KG1 (cell line): ENCODE results near the gene NPPA.
A peak's percentile ranks its signal among the peaks of the same experiment; 100 is the strongest.
"Not testable (repeated sequence)": the region's sequence is repeated elsewhere in the genome, so short reads cannot be mapped to it uniquely, and the experiment has no call there.

ENCODE experiments used
- DNase-seq: peaks from one replicate; lab custom pipeline; 2025; lab: John Stamatoyannopoulos, UW

NPPA gene

DNA sequence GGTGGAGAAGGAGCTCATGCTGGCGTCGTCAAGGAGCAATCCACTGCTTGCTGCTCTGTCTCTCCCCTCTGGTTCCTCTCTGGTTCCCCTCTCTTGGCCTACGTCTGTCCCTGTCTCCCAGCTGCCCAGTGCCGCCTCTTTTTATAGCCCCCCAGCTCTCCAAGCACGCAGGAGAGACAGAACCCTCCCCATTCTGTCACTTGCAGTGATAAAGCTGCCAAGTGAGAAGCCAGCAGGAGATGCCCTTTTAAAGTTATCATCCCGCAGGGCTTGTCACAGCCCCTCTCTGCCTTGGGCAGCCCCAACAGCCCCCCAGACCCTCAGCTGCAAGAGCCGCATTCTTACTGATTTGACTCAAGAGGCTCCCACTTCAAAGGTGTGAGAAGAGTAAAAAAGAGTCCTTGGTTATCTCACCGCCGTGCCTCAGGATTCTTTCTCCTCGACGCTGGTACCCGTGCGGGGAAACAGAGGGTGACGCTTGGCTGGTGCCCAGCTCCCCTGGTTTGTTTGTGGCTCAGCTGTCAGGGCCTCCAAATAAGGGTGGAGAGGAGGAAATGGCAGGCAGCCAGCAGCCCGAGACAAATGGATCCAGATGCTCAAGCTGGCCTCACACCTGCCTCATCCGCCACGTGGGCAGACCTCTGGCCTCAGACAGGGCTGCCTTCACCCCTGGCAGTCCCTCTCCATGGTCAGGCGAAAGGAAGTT lies at the start of gene NPPA:
Gene NPPA, minus strand, starts transcription at position 117 of the 706 bp plus-strand sequence. Its CDS starts 99 bp downstream, at position 18.
- DNase-seq, result no peak

DNA sequence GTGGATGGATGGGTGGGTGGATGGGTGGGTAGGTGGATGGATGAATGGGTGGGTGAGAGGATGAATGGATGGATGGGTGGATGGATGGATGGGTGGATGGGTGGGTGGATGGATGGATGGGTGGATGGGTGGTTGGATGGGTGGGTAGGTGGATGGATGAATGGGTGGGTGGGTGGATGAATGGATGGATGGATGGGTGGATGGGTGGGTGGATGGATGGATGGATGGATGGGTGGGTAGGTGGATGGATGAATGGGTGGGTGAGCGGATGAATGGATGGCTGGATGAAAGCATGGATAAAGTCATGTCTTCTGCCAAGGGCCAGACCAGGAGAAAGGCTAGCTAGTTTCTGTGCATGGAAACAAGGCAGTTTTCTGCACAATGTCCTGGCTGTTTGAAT lies 46.9 kb upstream of the NPPA start:
- DNase-seq, result not testable (repeated sequence)

DNA sequence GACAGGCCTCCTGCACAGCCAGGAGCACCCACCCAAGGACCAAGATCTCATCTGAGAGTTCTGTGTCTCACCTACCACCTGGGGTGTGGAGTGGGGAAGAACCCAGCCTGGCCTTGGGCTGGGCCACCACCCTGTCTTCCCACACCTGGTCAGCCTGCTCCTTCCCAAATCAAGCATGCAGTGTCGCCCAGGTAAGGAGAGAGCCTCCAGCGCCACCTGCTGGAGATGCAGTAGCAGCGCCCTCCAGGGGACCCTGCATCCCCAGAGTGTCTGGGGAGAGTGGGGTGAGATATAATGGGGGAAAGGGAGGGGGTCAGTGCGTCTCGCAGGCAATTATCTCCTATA lies 46.3 kb upstream of the NPPA start:
- peak; percentile 21 for DNase-seq

DNA sequence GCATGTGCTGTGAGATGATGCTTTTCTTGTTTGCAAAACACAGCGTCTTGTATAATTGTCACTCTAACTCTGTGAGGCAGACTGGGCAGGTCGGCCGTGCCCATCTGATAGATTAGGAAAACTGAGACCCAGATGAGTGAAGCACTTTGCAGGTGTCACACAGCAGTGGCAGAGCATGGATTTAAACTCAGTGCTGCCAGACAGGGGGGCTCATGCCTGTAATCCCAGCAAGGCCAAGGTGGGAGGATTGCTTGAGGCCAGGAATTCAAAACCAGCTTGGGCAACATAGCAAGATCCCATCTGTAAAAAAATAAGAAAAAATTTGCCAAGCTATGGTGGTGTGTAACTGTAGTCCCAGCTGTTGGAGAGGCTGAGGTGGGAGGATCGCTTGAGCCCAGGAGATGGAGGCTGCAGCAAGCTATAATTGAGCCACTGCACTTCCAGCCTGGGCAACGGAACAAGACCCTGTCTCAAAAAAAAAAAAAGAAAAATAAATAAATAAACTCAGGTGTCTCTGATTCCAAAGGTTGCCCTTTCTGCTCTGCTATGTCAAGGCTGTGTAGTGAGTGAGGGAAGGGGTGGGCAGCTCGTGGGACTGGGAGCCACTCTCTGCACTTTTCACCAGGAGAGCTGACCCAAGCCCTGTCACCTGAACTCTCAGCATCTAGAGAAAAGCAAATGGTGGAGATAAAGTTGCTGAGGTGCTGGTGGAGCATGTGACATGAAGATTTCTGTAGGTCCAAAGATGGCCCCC lies 44.0 kb upstream of the NPPA start:
- no peak for DNase-seq

DNA sequence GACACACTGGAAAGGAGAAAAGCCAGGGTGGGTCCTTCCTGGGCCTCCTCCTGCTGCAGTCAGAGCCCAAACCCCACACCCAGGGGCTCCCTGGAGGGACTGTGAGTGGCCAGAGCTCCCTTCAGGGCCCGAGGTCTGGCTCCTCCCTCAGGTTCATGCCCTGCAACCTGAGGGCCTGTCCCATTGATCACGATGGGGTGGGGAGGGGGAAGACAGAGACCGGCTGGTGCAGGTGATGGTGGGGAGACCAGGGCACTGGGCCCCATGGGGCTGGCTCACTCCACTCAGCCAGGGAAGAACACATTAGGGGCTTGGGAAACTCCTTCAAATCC lies 41.3 kb upstream of the NPPA start:
- no peak for DNase-seq

DNA sequence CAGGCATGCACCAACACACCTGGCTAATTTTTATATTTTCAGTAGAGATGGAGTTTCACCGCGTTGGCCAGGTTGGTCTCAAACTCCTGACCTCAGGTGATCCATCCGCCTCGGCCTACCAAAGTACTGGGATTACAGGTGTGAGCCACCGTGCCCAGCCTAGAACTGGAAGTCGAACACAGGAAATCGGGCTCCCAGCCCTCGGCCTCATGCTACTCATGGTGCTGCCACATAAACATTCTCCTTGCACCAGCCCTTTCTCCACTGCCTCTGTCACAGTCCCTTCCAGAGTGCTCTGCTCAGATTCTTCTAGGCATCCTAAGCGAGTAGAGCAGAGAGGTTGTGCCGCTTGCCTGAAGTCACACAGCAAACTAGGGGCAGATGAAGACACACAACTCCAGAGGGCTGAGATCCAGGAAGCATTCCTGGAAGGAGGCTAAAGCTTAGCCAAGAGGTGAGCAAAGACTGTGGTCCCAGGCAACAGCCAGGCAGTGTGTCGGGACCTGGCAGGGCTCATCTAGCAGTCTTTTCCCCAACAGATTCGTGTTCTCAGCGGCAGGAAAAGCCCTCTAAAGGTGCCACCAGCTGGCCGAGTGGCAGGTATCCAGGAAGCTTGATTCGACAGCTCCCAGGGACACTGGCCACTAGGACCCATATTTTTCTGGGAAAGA lies 40.8 kb upstream of the NPPA start:
- DNase-seq, result no peak

DNA sequence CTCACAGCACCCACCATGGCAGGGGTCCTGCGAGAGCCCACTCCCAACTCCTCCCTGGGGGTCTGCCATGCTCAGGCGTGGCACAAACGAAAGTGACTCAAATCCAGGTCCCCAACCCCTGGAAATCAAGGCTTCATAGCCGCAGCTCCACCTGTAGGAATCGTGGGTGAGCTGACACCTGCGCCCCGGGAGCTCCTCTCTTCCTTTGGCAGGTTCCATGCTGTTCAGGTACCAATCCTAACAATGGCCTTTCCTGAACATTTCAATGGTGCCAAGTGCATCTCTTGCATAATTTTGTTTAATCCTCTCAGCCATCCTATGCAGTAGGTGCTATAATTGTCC lies 40.1 kb upstream of the NPPA start:
- no peak for DNase-seq

DNA sequence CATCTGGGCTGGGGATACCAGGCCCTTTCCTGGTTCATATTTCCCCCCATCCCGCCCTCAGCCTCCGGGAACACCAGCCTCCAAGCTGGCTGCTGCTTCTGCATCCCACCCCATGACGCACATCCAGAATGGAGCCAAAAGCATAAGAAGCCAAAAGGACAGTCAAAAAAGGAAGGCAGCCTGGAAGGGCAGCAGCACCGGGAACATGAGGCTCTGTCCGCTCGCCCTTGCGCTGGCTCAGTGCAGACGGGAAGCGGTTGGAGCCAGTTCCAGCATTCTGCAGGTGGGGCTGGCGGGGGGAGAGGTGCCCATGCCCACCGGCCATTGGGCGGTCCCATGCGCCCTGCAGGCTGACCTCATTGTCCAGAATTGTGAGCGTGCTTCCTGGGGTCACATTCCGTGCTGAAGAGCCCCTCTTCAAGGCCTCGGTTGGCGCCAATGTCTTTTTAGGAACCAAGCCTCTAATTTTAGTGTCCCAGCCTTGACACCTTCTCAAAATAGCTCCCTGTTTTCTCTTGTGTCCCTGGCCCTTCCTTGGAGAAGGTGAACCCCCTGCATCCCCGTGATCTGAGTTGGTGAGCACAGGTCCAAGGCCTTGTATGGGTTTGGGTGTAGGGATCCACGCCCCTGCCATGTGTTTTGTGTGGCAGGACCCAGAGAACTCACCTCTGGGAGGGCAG lies 39.5 kb upstream of the NPPA start:
- DNase-seq, result no peak

DNA sequence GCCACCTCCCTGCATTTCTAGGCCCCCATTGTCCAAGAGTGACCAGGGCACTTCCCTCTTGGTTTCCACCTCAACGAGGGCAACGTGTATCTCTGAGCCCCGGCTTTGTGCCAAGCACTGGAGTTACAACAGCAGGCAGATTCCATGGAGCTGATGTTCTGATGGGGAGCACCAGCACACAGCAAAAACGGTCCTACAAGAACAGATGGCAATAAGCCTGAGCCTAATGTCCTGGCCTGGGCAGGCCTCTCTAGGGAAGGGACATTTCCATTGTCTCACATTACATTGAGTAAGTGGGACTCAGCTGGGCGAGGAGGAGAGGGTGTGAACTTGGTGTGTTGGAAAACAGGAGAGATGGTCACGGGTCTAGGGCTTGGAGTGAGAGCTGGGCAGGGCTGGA lies 38.3 kb upstream of the NPPA start:
- no peak for DNase-seq

DNA sequence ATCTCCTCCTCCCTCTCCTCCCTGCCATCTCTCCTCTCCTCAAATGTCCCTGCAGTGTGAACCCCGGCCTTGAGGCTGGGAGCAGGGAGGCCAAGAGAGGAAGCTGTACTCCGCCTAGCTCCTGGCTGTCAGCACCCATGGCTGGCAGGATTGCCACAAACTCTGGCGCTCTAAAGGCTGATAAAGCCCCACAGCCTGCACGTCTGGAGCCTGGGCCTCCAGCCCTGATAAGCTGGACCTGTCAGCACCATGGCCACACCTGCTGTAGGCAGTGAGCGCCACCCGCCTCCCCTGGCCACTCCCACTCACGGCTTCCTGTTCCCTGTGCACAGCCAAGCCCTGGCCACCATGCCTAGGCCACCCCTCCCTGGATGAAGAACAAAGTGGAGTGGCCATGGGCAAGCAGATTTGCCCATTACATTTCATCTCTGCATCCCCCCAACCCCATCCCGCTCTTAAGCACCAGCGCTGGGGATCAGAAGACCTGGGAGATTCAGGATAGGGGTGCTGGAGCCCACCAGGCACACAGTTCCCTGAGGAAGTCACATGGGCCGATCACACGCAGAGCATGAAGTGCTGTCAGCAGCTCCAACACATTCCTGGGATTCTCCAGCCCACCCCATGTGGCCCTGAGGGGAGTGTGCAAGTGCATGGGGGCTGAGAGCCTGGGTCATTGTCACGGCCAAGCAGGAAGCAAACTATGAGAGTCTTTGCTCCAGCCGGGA lies 35.4 kb upstream of the NPPA start:
- no peak for DNase-seq

DNA sequence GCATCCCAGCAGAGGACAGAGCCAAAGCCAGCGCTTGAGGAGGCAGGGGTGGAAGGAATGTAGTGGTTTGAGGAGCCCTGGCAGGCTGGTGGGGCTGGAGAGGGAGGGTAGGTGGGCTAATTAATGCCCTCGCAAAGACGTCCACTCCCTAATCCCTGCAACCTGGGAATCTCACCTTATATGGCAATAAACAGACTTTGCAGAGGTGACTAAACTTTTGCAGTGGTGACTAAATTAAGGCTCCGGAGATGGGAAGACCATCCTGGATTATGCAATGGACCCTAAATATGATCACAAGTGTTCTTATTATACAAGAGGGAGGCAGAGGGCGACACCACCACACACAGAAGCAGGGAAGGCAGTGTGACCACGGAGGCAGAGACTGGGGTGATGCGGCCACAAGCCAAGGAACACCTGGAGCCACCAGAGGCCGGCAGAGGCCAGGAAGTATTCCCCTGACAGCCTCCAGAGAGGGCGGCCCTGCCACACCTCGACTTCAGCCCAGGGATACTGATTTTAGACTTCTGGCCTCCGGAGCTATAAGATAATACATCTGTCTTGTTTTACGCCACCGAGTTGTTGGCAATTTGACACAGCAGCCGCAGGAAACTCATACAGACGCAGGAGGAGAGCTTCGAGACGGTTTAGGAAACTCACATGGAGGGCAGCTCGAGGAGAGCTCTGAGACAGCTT lies 34.3 kb upstream of the NPPA start:
- DNase-seq, result no peak

DNA sequence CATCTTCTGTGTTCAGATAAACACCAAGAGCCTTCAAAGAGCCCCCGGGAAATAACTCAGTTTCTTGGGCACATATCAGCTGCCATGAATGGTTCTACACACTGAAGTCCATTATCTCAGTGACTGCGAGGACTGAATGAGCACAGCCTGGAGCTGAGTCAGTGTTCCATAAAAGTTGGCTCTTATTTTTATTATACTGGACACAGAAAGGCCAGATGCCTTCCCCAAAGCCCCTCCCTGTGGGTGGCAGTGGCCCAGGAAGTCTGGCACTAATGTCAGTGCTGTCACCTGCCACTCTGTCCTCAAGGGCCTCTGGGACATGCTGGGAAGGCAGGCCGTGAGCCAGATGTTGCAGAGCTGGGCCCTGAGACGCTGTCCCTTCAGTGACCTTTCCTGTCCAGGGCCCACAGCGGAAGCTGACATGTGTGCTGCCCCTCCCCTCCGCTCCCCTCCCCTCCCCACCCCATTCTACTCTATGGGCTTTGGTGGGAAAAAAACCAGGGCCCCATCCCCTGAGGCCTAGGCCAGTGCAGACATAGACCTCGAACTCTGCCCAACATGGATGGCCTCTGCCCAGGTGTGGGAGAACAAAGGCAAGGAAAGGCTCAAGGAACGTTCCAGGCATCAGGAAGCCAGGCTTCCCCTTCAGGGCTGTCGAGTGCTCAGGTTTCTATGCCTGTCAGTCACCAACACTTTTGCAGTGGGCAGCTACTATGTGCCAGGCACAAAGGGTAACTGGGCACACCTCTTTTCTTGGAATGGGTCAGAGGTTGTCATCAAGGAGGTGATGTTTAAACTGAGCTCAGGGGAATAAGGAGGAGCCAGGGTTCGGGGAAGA lies 33.5 kb upstream of the NPPA start:
- DNase-seq, result no peak

DNA sequence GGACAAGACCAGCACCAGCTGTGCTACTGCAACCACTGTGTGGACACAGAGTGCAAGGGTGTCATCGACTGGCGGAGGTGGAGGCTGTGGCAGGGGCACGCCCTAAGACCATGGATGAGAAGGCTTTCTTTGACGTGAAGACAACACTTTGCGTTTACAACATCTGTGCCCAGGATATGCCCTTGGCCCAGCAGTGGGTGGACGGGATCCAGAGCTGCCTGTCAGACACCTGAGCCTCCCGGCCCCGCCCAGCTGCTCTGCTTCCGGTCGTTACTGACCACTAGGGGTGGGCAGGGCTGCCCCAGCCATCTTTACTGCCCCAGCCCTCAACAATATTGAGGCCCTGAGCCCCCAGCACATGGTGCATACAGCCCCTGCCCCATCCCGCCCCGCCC lies 32.6 kb upstream of the NPPA start:
- DNase-seq, result no peak

DNA sequence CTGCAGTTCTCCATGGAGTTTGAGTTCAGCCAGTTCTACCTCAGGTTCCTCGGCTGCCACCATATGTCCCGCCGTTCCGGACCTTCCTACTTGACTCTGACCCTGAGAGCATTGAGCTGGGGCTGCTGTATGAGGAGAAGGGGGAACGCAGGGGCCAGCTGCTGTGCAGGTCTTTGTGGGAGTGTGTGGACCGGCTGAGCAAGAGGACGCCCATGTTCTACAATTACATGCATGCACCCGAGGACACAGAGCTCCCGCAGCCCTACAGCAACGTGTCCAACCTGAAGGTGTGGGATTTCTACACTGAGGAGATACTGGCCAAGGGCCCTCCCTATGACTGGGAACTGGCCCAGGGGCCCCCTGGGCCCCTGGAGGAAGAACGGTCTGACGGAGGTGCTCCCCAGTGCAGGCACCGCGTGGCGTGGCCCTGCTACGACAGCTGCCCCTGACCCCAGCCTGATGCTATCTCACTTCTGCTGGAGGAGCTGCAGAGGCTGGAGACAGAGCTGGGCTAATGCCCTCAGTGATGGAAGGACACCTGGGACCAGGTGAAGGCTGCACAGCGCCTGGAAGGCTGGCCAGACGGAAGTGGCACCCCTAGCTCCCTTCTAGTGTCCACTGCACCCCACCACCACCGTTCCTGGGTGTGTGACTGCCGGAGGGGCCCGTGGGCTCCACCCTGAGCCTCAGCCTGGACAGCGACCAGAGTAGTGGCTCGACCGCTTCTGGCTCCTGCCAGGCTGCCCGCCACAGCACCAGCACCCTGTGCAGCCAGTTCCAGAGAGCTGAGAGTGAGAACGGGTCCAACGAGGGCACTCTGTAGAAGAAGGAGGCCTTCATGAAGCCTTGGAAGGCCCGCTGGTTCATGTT lies 32.0 kb upstream of the NPPA start:
- no peak for DNase-seq

DNA sequence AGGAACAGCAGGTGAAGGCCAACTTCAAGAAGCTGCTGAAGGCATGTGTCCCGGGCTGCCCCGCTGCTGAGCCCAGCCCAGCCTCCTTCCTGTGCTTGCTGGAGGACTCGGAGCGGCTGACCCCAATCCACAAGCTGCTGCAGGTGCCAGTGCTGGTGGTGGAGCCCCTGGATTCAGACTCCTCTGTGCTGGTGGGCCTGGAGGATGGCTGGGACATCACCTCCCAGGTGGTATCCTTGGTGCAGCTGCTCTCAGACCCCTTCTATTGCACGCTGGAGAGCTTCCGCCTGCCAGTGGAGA lies 31.3 kb upstream of the NPPA start:
- DNase-seq, result no peak

DNA sequence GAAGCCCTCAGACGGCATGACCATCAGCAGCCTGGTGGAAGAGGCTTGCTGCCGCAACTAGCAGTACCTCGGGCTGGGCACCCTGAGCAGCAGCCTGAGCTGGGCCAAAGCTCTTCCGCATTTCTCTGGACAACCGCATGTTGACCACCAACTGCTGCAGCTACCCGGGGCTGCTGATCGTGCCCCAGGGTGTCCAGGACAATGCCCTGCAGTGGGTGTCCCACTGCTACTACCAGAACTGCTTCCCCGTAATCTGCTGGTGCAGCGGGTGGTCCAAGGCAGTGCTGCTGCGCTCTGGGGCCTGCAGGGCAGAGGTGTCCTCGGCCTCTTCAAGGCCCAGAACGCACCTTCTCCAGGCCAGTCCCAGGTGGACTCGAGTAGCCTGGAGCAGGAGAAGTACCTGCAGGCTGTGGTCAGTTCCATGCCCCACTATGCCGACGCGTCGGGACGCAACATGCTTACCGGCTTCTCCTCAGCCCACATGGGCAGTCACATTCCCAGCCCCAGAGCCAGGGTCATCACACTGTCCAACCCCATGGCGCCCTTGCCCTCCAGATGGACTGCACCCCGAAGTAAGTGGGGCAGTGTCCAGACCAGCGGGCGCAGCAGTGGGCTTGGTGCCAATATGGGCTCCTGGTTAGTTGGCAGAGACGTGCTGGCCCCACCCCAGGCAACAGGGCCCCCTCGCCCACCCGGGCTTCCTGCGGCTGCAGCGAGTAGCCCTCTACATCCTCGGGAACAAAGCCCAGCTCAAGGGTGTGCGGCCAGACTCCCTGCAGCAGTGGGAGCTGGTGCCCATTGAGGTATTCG lies 30.7 kb upstream of the NPPA start:
- no peak for DNase-seq

DNA sequence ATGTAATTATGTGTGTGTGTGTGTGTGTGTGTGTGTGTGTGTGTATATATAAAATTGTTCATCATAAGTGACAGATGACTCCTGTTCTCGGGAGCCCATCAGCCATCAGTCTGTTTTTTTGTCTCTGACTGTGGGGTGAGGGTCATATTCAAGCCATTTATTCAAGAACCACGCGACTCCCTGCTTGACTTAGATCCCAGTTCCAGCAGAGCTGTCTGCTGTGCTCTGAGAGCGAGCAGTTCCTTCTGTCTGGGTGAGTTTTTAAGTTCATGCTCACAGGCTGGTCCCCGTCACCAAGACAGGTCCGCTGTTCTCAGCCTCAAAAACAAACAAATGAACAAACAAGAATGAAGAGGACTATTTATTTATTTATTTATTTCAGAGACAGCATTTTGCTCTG lies 29.5 kb upstream of the NPPA start:
- DNase-seq, result no peak

DNA sequence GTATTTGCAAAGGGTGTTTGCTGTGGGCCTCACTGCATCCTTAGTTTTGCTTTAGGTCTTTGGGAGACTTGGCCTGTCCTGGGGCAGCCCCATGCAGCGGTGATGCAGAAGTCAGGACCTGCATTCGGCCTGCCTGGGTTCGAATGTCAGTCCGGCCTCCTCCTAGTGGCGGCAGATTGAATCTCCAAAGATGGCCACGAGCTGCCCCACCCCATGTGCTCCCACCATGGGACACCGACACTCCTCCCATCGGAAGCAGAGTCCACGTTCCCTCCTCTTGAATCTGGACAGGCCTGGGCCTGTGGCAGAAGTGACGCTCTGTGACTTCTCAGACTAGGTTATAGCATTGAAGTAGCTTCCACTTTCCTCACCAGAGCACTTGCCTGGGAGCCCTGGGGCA lies 27.5 kb upstream of the NPPA start:
- no peak for DNase-seq

DNA sequence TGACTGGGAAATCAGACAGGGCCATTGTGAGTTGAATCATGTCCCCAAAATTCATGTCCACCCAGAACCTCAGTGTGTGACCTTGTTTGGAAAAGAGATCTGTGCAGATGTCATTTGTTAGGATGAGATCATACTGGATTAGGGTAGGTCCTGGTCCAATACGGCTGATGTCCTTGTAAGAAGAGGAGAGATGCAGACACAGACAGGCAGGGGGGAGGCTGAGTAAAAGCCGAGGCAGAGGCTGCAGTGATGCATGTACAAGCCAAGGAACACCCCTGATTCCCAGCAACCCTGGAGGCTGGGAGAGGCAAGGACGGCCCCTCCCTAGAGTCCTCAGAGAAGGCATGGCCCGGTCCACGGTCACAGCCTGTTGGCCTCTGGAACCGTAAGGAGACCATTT lies 27.0 kb upstream of the NPPA start:
- no peak for DNase-seq
